ENCODE data around the gene CYP27B1.

CYP27B1 gene

GRCh38 chr12:57732270-57732669 is 34.6 kb downstream of the CYP27B1 start:
- no peak for TF ChIP-seq FOXP2 (optimal IDR thresholded peaks at IDR 0.05; ENCODE audit: borderline replicate concordance, extremely low read depth, extremely low read length, insufficient read depth)
- TF ChIP-seq SIN3A (IDR thresholded peaks at IDR 0.05; ENCODE audit: borderline replicate concordance, insufficient read depth, low read length), result no peak
- TF ChIP-seq TAF1 (IDR thresholded peaks at IDR 0.05; ENCODE audit: borderline replicate concordance, insufficient read depth, low read length), result no peak
- TF ChIP-seq REST (IDR thresholded peaks at IDR 0.05; ENCODE audit: insufficient read depth in 1 of 2, low read depth in 2 of 2, low read length in 2 of 2), result no peak
- no peak for TF ChIP-seq POLR2AphosphoS5 (IDR thresholded peaks at IDR 0.05; ENCODE audit: low read depth, low read length)

DNA sequence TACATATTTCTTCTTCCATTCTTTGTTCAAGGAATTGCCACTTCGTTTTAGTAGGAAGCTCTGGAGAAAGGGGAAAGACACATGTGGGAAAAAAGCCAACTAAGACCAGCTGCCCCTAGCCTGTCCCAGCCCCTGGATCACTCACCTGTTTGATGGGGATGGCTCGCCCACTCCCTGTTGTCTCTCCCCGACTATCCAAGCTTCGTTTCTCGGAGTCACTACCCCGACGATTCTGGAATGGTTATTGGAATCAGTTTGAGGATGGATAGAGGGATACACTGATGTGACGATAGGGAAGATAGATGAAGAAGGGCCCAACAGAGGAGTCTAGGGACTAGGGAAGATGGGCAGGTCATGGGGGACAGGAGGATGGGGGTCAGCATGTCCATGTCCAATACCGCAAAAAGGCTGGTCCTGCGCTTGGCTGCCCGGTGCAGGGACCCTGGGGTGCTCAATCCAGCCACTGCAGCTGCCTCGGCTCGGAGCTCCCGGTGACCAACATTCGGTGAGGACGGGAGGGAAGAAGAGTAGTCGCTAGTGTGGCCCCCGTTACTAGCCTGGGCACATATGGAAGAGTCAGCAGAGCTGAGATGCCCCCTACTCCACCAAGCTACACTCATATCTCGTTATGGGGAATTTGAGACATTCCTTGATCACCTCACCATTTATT is 35.3 kb downstream of the CYP27B1 start:
- TF ChIP-seq FOXP2 (optimal IDR thresholded peaks at IDR 0.05; ENCODE audit: borderline replicate concordance, extremely low read depth, extremely low read length, insufficient read depth), result no peak
- TF ChIP-seq TAF1 (IDR thresholded peaks at IDR 0.05; ENCODE audit: borderline replicate concordance, insufficient read depth, low read length), result no peak
- TF ChIP-seq REST (IDR thresholded peaks at IDR 0.05; ENCODE audit: insufficient read depth in 1 of 2, low read depth in 2 of 2, low read length in 2 of 2), result no peak
- TF ChIP-seq SIN3A (IDR thresholded peaks at IDR 0.05; ENCODE audit: borderline replicate concordance, insufficient read depth, low read length), result no peak
- no peak for TF ChIP-seq POLR2AphosphoS5 (IDR thresholded peaks at IDR 0.05; ENCODE audit: low read depth, low read length)

DNA sequence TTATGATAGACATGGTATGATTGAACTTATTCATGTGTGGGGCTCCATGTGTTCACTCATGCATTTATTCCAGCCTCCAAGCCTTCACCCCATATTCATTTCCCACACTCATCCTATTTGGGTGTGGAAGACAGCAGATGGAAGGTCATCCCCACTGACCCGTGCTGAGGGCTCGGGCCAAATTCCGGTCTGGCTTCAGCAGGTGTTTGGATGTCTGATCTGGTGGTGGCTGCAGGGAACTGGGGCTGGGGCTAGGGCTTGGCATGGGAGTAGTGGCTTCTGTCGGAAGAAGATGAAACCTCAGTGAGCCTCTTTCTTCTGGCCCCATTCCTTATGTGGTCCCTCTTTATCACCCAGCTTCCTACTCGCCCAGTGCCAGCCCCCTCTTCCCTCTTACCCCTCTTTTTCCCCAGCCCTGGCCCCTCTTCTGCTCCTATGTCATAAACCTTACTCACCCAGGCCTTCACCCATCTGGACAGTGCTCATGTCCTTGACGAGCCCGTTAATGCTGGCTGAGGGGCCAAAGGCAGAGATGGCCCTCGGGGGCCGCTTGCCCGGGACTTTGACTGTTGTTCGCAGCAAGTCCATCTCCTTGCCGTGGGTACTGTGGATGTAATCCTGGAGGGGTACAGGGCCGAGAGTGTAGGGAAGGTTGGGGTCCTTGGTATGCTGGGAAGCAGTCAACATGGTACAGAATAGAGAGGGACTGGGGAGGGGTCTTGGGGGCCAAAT is 36.4 kb downstream of the CYP27B1 start:
- TF ChIP-seq FOXP2 (optimal IDR thresholded peaks at IDR 0.05; ENCODE audit: borderline replicate concordance, extremely low read depth, extremely low read length, insufficient read depth) (no peak), POLR2AphosphoS5 (IDR thresholded peaks at IDR 0.05; ENCODE audit: low read depth, low read length) (no peak), TAF1 (IDR thresholded peaks at IDR 0.05; ENCODE audit: borderline replicate concordance, insufficient read depth, low read length) (no peak), REST (IDR thresholded peaks at IDR 0.05; ENCODE audit: insufficient read depth in 1 of 2, low read depth in 2 of 2, low read length in 2 of 2) (no peak), SIN3A (IDR thresholded peaks at IDR 0.05; ENCODE audit: borderline replicate concordance, insufficient read depth, low read length) (no peak)

DNA sequence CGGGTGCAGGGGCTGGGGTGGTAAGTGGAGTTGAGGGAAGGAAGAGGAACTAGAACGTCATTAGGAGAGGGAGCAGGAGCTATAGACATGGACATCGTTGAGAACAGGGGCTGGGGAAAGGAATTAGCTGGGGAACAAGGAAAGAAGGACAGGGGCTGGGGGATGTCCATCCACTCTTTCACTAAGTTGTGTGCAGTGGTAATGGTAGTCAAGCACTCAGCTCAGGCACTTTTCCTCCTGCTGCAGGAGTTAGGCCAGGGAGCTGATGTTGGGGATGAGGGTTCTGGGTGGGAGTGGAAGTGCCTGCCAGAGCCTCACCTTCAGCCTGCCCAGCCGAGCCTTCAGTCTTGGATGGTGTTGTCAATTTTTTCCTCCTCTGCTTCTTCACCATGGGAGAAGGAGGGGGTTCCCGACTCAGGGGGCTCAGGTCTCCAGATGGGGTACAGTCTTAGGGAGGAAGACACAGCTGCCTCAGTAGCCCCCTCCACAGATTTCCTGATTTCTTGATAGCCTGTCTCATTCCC is 37.5 kb downstream of the CYP27B1 start:
- TF ChIP-seq TAF1 (IDR thresholded peaks at IDR 0.05; ENCODE audit: borderline replicate concordance, insufficient read depth, low read length) (no peak), FOXP2 (optimal IDR thresholded peaks at IDR 0.05; ENCODE audit: borderline replicate concordance, extremely low read depth, extremely low read length, insufficient read depth) (no peak), POLR2AphosphoS5 (IDR thresholded peaks at IDR 0.05; ENCODE audit: low read depth, low read length) (no peak), REST (IDR thresholded peaks at IDR 0.05; ENCODE audit: insufficient read depth in 1 of 2, low read depth in 2 of 2, low read length in 2 of 2) (no peak), SIN3A (IDR thresholded peaks at IDR 0.05; ENCODE audit: borderline replicate concordance, insufficient read depth, low read length) (no peak)

All from PFSK-1 (cell line).